HCT116 (cell line): ENCODE data around the gene DNASE1L1. TPM values are rescaled to one million over a fixed set of nuclear protein-coding genes. Genes with fewer than 3 reads are reported as not detected.

ENCODE experiments used
- ATAC-seq: fragments of 200-7000 bp; cut with Tn5 transposase; 2 replicates; pipeline ENCODE4 v1.9.1; 2020; ENCODE audit warnings: mild to moderate bottlenecking, moderate library complexity
- BruUV-seq: library from RNA; stranded (reverse); fragments of 400-500 nt; replicated peaks from 2 replicates; lab custom pipeline; 2021; lab: Mats Ljungman, UMichigan
- CTCF ChIA-PET: fragments of 300-600 bp; sonication (Branson Sonifier 250); formaldehyde crosslinking; loops from one replicate; lab custom pipeline; 2021; ENCODE audit warnings: antibody characterized with exemption; lab: Charles Lee
- POLR2A ChIA-PET: fragments of 300-600, 350-600 bp; sonication (Branson Sonifier 250); formaldehyde crosslinking; loops from one replicate; lab custom pipeline; 2021; ENCODE audit warnings: antibody characterized with exemption; lab: Charles Lee
- RAD21 ChIA-PET, 2 experiments: fragments of 300-600 bp; sonication (Branson Sonifier 250); formaldehyde crosslinking; loops; one replicate each; lab custom pipeline; 2023; ENCODE audit warnings: low total read pairs in 2 of 2; ENCODE audit not compliant: uncharacterized antibody in 2 of 2, unreplicated experiment in 2 of 2, low non-redundant PET in 1 of 2; lab: Charles Lee
- DNase-seq: peaks from one replicate; pipeline ENCODE4 v3.0.0-alpha.2; 2010; ENCODE audit warnings: low read depth, low spot score
- H2AFZ ChIP-seq: fragments of 200-600 bp; shearing (Covaris generic), sonication (generic); 2 replicates; pipeline ENCODE4 v1.6.1; 2017; ENCODE audit warnings: low read depth, mixed run types, mixed read lengths, antibody characterized with exemption, low read length; ENCODE audit not compliant: poor library complexity, severe bottlenecking
- H3K27ac ChIP-seq: 2 replicates; pipeline ENCODE4 v1.5.1; 2012; ENCODE audit warnings: low read depth, low read length
- H3K27me3 ChIP-seq: fragments of 200-600 bp; sonication (generic); 2 replicates; pipeline ENCODE4 v1.6.1; 2016; ENCODE audit warnings: mixed run types, low read length, mixed read lengths; ENCODE audit not compliant: insufficient read depth
- H3K36me3 ChIP-seq, 2 experiments: fragments of 200-500 bp in 1 of 2; fragments of 200-600 bp in 1 of 2; sonication (Bioruptor generic) in 1 of 2; sonication (generic) in 1 of 2; 2 replicates each; pipeline versions ENCODE4 v1.5.1 to v1.6.1; 2014 to 2016; ENCODE audit warnings: low read length in 2 of 2, inconsistent platforms in 1 of 2, mixed read lengths in 1 of 2, mixed run types in 1 of 2; ENCODE audit not compliant: insufficient read depth in 2 of 2, control insufficient read depth in 1 of 2
- H3K4me1 ChIP-seq, 2 experiments: fragments of 200-600 bp in 1 of 2; sonication (generic) in 1 of 2; 2 replicates each; pipeline versions ENCODE4 v1.5.1 to v1.6.1; 2012 to 2017; ENCODE audit warnings: low read length in 2 of 2, inconsistent platforms in 1 of 2, mild to moderate bottlenecking in 1 of 2, mixed read lengths in 1 of 2, mixed run types in 1 of 2, moderate library complexity in 1 of 2; ENCODE audit not compliant: insufficient read depth in 2 of 2, control insufficient read depth in 1 of 2
- H3K4me2 ChIP-seq: fragments of 200-600 bp; sonication (generic); 2 replicates; pipeline ENCODE4 v1.6.1; 2017; ENCODE audit warnings: mixed run types, low read length, mixed read lengths
- H3K4me3 ChIP-seq, 2 experiments: fragments of 200-600 bp in 1 of 2; sonication (generic) in 1 of 2; replicated peaks in 1 of 2; 2 replicates each; pipeline ENCODE4 v1.5.1; 2011 to 2016; ENCODE audit warnings: low read length in 2 of 2, control low read depth in 1 of 2, low read depth in 1 of 2, mild to moderate bottlenecking in 1 of 2, mixed read lengths in 1 of 2, mixed run types in 1 of 2
- H3K79me2 ChIP-seq: fragments of 200-600 bp; sonication (generic); 2 replicates; pipeline ENCODE4 v1.6.1; 2017; ENCODE audit warnings: mild to moderate bottlenecking, mixed run types, low read length, moderate library complexity, mixed read lengths; ENCODE audit not compliant: insufficient read depth
- H3K9ac ChIP-seq: fragments of 200-600 bp; sonication (generic); 2 replicates; pipeline ENCODE4 v1.6.1; 2016; ENCODE audit warnings: low read length, mixed read lengths
- H3K9me2 ChIP-seq: fragments of 200-600 bp; sonication (generic), shearing (Covaris generic); 2 replicates; pipeline ENCODE4 v1.6.1; 2017; ENCODE audit warnings: mixed run types, mild to moderate bottlenecking, moderate library complexity; ENCODE audit not compliant: insufficient read depth
- H3K9me3 ChIP-seq, 2 experiments: fragments of 200-500 bp in 1 of 2; fragments of 200-600 bp in 1 of 2; sonication (Bioruptor generic) in 1 of 2; sonication (generic) in 1 of 2; 2 replicates each; pipeline ENCODE4 v1.6.1; 2014 to 2017; ENCODE audit warnings: low read length in 2 of 2, mixed read lengths in 2 of 2, inconsistent platforms in 1 of 2, low read depth in 1 of 2, mild to moderate bottlenecking in 1 of 2, mixed run types in 1 of 2, moderate library complexity in 1 of 2; ENCODE audit not compliant: control insufficient read depth in 1 of 2, insufficient read depth in 1 of 2
- H4K20me1 ChIP-seq: fragments of 200-600 bp; sonication (generic), shearing (Covaris generic); 2 replicates; pipeline ENCODE4 v1.6.1; 2017; ENCODE audit warnings: mixed run types, mild to moderate bottlenecking, moderate library complexity; ENCODE audit not compliant: insufficient read depth
- ATF3 ChIP-seq: IDR thresholded peaks from 2 replicates; pipeline ENCODE4 v1.6.1; 2012
- CBX3 ChIP-seq: IDR thresholded peaks from 2 replicates; pipeline ENCODE4 v1.6.1; 2012; ENCODE audit warnings: low read depth
- CEBPB ChIP-seq: IDR thresholded peaks from 2 replicates; pipeline ENCODE4 v1.6.1; 2012; ENCODE audit warnings: low read depth
- FOSL1 ChIP-seq: IDR thresholded peaks from 2 replicates; pipeline ENCODE4 v1.6.1; 2012; ENCODE audit warnings: low read depth
- POLR2A ChIP-seq: IDR thresholded peaks from 2 replicates; pipeline ENCODE4 v1.7.0; 2011; ENCODE audit warnings: borderline replicate concordance; ENCODE audit not compliant: insufficient read depth, insufficient read length; ENCODE audit errors: extremely low read depth
- SRF ChIP-seq: IDR thresholded peaks from 2 replicates; pipeline ENCODE4 v1.6.1; 2012; ENCODE audit warnings: low read depth
- TCF7L2 ChIP-seq: IDR thresholded peaks from 2 replicates; pipeline ENCODE4 v1.7.0; 2011; ENCODE audit warnings: borderline replicate concordance, inconsistent platforms; ENCODE audit not compliant: insufficient read depth, insufficient read length; ENCODE audit errors: extremely low read depth
- YY1 ChIP-seq: IDR thresholded peaks from 2 replicates; pipeline ENCODE4 v1.6.1; 2011; ENCODE audit warnings: low read length, low read depth, moderate library complexity, mild to moderate bottlenecking; ENCODE audit not compliant: insufficient replicate concordance; ENCODE audit errors: extremely low read depth
- ZFX ChIP-seq: fragments of 450-650 bp; IDR thresholded peaks from 2 replicates; pipeline ENCODE4 v1.6.1; 2017
- intact Hi-C: fragments of 100-400 bp; cut with micrococcal nuclease; formaldehyde crosslinking; loops from 2 replicates; pipeline ENCODE4 v1.10.0; 2022
- total RNA-seq: library from RNA; stranded (reverse); gene quantifications from one replicate; pipeline ENCODE4 v1.2.1, GENCODE V29; 2021; ENCODE audit not compliant: unreplicated experiment

The DNASE1L1 gene
- total RNA-seq, 1 experiment from 2014 or later: 16.5 TPM

GRCh38 chrX:154403858-154404257 lies 5.2 kb downstream of the DNASE1L1 start:
- Histone ChIP-seq H3K4me3 (no peak overlapping the region), H3K9me2 (no peaks in the 10 kb centered on the region), H3K4me1 (peaks cover 0 to 26% of the 10 kb centered on the region in 2 experiments; a peak in 2 of 4 replicates), H3K9ac (no peak overlapping the region), H3K79me2 (peaks cover 12% of the 10 kb centered on the region), H3K27me3 (no peaks in the 10 kb centered on the region), H4K20me1 (no peaks in the 10 kb centered on the region), H3K36me3 (peaks cover 0 to 21% of the 10 kb centered on the region in 2 experiments; a peak in 1 of 4 replicates), H2AFZ (no peak overlapping the region), H3K9me3 (no peaks in the 10 kb centered on the region), H3K27ac (no peak overlapping the region), H3K4me2 (no peak overlapping the region)
- ChIA-PET CTCF (no interaction called here), RAD21 (no interaction called here), POLR2A (no interaction called here)
- DNase-seq: no peak
- no peak for ATAC-seq
- no TSS peak for BruUV-seq
- intact Hi-C loops: no loop called here
- no peak for TF ChIP-seq POLR2A
- TF ChIP-seq CBX3: no peak
- TF ChIP-seq, all 23 proteins: peak for 0

- H4K20me1 ChIP-seq: no peaks in the 10 kb centered on the region
- no peak for TF ChIP-seq SRF
- no peak for TF ChIP-seq TCF7L2
- TF ChIP-seq FOSL1: no peak
- TF ChIP-seq ATF3: no peak
- no peak for TF ChIP-seq YY1
- TF ChIP-seq ZFX: no peak
- TF ChIP-seq CEBPB: no peak
- TF ChIP-seq CBX3: no peak
- ChIA-PET POLR2A (no interaction called here), RAD21 (no interaction called here), CTCF (no interaction called here)
- H3K4me3 ChIP-seq: no peak overlapping the region
- no peak overlapping the region for H3K9ac ChIP-seq
- intact Hi-C loops: no loop called here
- DNase-seq (no peak), ATAC-seq (no peak)
- no peak overlapping the region for H2AFZ ChIP-seq
- H3K4me1 ChIP-seq: peaks cover 0 to 19% of the 10 kb centered on the region in 2 experiments; a peak in 2 of 4 replicates
- H3K27ac ChIP-seq: no peak overlapping the region
- no peaks in the 10 kb centered on the region for H3K27me3 ChIP-seq
- no peaks in the 10 kb centered on the region for H3K9me2 ChIP-seq
- H3K9me3 ChIP-seq: no peaks in the 10 kb centered on the region
- peaks cover 19% of the 10 kb centered on the region for H3K79me2 ChIP-seq
- no peak overlapping the region for H3K4me2 ChIP-seq
- BruUV-seq: no TSS peak
- peaks cover 0 to 27% of the 10 kb centered on the region in 2 experiments; a peak in 1 of 4 replicates for H3K36me3 ChIP-seq
Measured at GRCh38 chrX:154403192-154403591, 5.9 kb downstream of the DNASE1L1 start.
